ENCODE data around the gene MREG. TPM values are rescaled to one million over a fixed set of nuclear protein-coding genes. Genes with fewer than 3 reads are reported as not detected.
"Not testable (repeated sequence)": the region's sequence is repeated elsewhere in the genome, so short reads cannot be mapped to it uniquely, and the experiment has no call there.

The MREG gene
- total RNA-seq, 2 donors from 2014 or later, result 1.1 to 1.3 TPM

DNA sequence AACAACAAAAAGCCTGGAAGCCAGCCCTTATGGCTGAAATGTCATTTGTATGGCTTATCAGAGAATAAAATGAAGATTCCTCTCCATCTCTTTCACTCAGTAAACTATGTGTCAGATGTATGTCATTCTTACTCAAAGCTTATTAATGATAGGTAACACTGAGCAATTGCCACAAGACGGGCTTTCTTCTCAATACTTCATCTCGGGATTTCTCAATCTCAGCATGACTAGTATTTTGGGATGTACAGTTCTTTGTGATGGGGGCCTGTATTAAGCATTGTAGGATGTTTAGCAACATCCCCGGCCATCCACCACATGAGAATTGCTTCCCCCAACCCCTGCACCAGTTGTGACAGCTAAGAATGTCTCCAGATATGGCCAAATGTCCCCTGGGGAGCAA is 80.2 kb downstream of the MREG start:
- DNase-seq, result no peak

DNA sequence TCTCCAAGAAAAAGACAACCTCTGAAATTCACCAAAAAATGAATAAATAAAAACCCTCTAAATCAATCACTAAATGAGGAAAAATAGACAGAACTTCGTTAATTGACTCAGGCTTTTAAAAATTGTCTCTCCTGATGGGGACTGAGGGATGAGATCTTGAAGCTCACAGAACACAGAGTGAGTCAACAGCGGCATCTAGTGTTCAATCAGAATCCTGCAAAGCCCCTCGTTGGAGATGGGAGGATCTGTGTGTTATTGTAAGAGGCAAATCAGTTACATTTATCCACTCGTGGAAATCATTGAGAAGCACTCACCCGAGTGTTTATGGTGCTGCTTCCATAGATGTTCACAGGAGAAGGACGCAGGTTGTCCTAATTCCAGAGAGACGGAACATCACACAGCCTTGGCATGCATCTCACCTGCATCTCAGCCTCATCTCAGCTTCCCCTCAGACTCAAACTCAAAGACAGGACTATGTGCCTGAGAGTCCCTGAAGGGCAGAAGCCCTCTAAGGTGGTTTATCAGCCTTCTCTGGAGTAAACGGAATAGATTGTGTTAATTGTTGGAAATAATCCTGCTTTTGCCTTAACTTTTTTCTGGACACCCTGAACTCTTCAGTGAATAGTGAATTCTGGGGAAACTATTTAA is 82.0 kb downstream of the MREG start:
- DNase-seq, result peak; percentile 48
- intact Hi-C loops (cut with DNase I), result no loop called here
- ATAC-seq, result peak; percentile 87 to 88

More for the DNA sequence above, 80.2 kb downstream of the MREG start:
- intact Hi-C loops (cut with DNase I), result no loop called here
- ATAC-seq, result no peak

DNA sequence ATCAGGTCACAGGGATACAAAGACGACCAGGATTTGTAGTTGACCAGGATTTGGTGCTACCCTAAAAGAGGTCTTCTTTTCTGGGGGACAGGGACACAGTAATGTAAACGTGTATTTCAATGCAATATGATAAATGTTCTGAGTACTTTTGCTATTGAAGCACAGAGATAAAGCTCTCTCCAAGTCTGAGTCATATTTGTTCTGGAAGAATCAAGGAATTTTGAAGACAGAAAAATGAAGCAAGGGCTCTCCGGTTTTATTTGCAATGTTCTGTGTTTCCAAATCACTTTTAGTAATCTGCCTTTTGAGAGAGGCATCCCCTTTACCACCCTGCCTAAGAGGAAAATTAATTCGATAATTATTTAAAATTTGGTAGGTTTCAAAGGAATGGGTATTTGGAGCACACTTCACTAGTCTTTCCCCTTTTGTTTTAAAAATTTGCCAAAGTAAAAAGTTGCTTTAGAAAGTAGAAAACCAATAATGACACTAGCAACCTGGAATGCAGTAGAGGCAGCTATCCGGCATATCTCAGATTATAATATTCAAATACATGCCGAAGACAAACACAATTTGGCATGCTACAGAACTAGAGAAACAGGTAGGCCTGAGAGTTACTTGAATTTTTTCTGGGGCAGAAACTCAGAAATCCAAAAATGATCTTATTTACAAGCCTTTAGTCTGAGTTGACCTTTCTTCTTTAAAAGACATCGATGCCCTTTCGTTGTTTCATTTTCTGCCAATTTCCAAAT is 82.7 kb downstream of the MREG start:
- DNase-seq (no peak), ATAC-seq (peak in 1 of 2 donors; percentile 61)
- intact Hi-C loops (cut with DNase I), result no loop called here

DNA sequence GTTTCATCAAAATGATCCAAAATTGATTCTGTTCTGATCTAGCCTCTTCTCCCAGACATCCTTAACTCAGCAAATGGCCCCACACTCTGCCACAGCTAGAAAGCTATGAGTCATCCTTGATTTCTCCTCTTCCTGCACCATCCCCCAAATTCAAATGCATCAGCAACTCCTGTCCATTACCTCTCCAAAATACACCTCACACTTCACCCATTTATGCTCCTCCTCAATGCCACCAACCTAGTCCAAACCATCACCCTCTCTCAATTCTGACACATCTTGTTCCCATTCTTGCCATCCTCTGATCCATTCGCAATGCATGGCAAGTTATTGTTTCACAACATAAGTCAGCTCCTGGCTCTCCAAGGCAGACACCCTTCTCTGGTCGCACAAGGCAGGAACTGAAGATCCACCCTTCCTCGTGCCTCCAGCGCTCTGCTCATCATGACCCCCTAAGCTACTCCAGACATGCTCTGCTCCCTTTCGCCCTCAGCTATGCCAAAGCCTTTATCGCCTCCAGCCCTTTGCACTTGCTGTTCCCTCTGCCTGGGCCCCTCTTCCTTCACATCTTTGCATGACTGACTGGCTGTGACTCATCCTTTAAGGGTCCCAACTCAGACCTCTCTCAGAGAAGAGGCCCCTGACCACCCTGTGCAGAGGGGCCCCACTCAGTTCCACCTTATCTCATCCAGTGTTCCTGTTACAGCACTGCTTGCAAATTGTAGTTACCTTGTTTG is 83.6 kb downstream of the MREG start:
- ATAC-seq (peak in 1 of 2 donors; percentile 33), DNase-seq (no peak)
- intact Hi-C loops (cut with DNase I), result no loop called here

DNA sequence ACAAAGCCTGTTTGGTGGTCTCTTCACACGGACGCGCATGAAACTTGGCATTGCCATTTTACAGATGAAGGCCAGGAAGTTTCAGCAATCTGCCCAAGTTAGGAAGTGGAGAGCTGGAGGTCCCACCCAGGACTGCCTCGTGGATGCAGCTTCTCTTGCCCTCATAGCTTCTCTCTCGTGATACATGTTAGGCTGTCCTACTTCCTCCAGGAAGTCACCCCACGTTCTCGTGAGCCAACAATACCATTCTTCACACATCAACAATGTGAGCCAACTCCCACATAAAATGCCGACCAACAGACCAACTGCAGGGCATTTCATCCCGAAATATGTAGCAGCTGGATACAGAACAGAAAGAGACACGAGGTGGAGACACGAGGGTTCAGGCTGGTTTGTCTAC is 85.3 kb downstream of the MREG start:
- DNase-seq, result no peak
- intact Hi-C loops (cut with DNase I), result no loop called here
- ATAC-seq, result no peak

DNA sequence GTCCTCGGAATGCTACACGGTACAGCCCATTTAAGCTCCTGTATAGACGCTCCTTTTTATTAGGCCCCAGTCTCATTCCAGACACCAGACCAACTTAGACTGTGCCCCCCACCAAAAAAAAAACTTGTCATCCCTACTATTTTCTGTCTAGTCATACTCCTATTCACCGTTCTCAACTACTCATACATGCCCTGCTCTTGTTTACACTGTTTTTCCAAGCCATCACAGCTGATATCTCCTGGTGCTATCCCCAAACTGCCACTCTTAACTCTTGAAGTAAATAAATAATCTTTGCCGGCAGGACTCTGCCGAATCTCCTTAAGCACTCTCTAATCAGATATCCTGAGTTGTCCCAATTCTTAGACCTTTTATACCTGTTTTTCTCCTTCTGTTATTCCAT is 86.4 kb downstream of the MREG start:
- ATAC-seq; DNase-seq; intact Hi-C loops (cut with DNase I): not testable (repeated sequence)

DNA sequence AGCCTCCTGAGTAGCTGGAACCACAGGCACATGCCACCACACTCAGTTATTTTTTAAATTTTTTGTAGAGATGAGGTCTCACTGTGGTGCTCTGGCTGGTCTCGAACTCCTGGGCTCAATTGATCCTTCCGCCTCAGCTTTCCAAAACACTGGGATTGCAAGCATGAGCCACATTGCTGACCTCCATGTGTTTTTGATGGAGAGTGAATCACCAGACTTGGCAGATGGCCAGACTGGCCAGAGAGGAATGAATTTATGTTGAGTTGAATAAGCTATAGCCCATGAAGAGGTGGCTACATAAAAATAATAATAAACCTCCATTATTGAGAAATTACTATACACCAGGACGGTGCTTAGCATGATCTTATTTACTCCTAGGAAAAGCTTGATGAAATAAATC is 91.5 kb downstream of the MREG start:
- ATAC-seq (no peak), DNase-seq (peak; percentile 39)
- intact Hi-C loops (cut with DNase I), result no loop called here

DNA sequence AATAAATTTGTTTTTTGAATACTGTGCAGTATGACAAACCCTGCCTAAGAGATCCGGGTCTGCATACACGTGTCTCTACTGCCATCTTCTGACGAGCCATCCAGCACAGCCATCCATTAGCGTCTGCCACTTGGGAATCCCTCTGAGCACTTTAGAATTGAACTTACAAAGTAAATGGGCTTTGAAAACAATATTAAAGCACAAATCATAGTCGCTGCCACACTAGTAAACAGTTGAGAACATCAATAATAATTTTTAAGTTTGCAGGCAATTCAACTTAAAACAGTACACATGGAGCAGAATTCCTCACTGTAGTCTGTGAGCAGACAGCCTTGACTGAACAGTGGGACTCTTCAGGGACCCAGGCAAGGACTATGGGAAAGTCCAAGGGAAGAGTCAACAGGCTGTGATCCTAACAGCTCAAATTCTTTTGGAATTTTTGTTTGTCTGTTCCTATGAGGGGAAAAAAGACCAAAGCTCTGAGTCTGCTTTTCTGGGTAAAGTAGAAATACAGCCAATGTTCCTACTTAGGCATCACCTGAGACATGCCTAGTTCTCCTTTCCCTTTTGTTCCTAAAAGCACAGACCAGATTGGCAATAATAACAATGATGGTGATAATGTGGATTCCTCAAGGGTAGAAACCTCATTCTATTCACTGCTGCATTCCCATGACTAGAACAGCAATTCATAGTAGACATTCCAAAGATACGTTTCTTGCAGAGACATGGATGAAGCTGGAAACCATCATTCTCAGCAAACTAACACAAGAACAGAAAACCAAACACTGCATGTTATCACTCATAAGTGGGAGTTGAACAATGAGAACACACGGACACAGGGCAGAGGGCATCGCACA is 92.9 kb downstream of the MREG start:
- peak; percentile 89 to 95 for ATAC-seq
- peak; percentile 72 for DNase-seq
- intact Hi-C loops (cut with DNase I), result no loop called here

DNA sequence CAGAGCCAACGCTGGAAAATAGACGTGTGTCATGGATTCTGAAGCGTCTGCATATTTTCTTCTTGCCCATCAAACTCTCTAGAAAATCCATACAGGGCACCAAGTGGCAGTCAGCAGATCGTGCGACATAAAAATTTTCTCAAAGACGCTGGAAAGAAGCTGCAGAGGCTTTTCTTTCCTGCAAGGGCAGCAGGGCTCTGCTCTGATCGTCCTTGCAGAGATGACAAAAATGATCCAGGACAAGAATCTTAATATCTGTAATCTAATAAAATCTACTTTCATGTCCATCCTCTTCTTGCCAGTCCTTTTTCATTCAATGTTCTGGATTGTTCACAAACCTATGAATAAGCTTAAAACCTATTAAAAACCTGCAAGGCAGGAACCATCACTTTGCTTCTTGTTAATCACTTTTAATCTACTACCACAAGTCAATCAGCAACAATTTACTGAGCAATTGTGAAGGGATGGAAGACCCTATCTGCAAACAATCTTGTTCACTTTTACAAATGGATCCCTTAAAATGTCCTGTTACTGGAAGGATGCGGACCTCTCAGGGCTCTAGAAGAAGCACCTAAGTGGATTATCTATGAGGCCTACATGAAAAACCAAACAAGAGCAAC is 93.6 kb downstream of the MREG start:
- ATAC-seq (peak in 1 of 2 donors; percentile 15), DNase-seq (no peak)
- intact Hi-C loops (cut with DNase I), result loop anchor here in 1 of 2 donors (2.0 kb wide), 1 partner anchor 463 kb away; no protein-coding TSS in a partner anchor

DNA sequence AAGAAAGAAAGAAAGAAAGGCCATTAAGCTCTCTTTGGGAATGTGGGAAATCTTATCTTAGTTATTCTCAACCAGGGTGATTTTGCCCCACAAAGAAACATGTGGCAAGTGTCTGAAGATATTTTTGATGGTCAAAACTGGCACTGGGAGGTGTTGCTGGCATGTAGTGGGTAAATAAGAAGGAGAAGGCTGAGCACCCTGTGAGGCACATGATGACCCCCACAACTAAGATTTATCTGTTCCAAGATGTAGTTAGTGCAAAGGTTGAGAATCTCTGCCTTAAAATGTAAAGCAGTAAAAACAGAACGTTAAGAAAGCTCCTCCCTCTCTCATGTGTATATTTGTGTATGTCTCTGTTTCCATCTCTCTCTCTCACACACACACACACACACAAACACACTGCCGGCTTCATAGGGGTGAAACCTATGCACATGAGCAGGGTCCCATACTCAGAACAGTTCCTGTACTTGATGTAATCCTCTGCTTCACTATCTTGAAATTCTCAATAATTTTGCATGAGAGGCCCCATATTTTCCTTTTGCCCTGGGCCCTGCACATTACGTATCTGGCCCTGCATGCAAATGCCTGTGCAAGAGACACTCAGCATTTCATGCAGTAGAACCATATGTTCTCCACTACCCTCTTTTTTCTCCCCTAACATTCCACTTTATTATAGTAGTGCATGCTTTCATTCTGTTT is 94.3 kb downstream of the MREG start:
- intact Hi-C loops (cut with DNase I), result loop anchor here in 1 of 2 donors (2.0 kb wide), 1 partner anchor 462 kb away; no protein-coding TSS in a partner anchor
- ATAC-seq, result no peak
- no peak for DNase-seq

DNA sequence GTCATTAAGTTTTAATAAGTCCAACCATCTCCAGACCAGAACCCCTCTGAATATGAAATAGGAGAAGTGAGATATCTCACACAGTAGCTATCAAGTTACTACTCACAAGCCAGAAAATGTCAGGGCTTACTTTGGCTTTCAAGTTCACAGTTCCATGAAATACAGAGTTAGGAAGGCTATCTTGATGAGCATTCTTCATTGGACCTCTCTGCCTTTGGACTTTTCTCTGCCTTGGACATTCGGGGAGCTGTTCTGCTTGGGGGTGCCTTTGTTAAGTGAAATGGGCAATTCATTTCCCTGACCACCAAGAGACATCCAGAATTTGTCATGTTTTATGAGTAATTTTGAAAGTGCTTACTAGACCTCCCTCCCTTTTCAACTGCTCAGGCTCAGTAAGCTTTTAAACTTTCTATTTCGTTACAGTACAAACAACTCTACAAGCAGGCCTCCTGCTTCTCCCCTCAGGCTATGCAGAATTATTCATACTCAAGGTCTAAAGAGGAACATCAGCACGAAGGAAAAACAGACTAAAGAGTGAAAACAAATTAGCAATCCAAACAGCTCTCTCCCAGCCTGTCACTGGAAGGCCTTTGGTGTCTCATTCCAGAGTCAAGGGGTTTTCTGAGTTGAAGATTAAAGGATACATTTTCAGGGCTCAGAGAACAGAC is 95.3 kb downstream of the MREG start:
- intact Hi-C loops (cut with DNase I), result loop anchor here in 1 of 2 donors (2.0 kb wide), 1 partner anchor 461 kb away; no protein-coding TSS in a partner anchor
- DNase-seq (no peak), ATAC-seq (no peak)

DNA sequence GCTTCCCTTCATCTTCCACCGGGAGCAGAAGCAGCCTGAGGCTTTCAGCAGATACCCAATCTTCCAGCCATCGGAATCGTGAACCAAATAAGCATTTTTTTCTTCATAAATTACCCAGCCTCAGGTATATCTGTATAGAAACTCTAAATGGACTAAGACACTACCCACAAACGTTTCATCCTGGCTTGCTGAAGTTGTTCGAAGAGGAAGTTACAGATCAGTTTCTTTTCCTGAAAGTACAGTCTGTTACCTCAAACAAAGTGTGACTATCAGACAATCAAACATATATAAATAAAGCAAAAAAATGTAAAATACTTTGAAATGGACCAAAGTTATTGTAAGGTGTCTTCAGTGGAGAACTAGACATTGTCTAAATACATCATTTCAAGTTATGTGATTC is 97.9 kb downstream of the MREG start:
- intact Hi-C loops (cut with DNase I), result no loop called here

DNA sequence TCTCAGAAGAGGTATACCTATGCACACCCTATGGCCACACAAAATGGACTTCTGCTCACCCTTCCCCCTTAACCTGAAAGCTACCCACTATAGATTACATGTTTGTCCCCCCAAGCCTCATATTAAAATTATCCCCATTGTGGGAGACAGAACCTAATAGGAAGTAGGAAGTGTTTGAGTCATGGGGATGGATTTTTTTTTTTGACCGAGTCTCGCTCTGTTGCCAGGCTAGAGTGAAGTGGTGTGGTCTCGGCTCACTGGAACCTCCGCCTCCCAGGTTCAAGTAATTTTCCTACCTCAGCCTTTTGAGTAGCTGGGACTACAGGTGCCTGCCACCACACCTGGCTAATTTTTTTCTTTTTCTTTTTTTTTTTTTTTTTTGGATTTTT is 98.6 kb downstream of the MREG start:
- ATAC-seq, result no peak
- intact Hi-C loops (cut with DNase I), result no loop called here
- no peak for DNase-seq

More for the DNA sequence above, 97.9 kb downstream of the MREG start:
- ATAC-seq, result no peak
- no peak for DNase-seq

DNA sequence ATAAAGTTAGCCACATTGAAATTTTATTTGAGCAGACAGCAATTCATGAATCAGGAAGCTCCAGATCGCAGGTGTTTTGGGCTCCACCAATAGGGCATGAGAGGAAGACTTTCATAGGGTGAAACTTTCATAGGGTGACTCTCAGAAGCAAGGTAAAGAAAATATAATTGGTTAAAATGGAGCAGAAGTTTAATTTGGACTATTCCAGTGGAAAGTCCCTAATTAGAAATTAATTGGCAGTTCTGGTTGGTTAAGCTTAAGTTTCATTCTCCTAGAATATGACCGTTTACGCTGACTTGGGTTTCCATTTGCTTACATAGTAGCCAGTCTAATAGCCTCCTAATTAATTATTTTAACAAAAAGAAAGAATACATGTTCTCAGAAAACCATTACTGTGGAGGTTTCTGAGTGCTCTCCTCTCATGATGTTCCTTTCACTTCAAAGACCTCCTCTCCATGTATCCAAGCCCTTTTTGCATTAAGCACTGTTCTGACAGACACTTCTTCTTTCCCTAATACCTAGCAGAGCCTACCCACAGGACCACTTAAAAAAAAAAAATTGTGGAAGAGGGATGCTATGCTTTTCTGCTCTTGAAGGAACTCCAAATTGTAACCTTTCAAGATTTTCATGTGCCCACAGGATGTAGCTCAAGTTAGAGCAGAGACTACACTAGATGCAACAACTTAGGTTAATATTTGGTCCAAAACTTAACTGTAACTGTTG is 99.1 kb downstream of the MREG start:
- DNase-seq, result no peak

DNA sequence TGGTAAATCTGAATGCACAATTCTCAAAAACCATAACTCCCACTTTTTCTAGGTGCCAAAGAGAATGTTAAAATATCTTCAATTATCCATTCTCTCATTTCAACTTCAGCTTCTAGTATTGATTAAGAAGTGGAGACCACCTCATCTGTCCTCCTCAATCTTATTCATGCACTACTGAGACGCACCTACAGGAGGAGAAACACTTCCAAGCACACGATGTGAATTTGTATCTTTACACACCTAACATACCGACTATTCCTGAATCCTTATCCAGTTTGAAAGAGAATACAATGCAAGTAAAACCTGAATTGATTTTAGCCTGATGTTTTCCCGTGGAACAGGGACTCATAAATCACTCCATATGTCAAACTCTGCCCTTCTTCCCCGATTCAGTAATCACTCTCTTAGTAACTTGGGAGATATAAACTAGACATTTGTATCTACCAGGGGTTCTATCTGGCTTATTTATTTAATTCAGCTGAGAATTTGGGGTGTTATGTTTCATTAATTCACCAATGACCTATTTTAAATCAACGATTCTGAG is 101.0 kb downstream of the MREG start:
- intact Hi-C loops (cut with DNase I), result no loop called here
- no peak for DNase-seq
- ATAC-seq, result no peak

More for the DNA sequence above, 99.1 kb downstream of the MREG start:
- intact Hi-C loops (cut with DNase I), result no loop called here
- ATAC-seq, result no peak

DNA sequence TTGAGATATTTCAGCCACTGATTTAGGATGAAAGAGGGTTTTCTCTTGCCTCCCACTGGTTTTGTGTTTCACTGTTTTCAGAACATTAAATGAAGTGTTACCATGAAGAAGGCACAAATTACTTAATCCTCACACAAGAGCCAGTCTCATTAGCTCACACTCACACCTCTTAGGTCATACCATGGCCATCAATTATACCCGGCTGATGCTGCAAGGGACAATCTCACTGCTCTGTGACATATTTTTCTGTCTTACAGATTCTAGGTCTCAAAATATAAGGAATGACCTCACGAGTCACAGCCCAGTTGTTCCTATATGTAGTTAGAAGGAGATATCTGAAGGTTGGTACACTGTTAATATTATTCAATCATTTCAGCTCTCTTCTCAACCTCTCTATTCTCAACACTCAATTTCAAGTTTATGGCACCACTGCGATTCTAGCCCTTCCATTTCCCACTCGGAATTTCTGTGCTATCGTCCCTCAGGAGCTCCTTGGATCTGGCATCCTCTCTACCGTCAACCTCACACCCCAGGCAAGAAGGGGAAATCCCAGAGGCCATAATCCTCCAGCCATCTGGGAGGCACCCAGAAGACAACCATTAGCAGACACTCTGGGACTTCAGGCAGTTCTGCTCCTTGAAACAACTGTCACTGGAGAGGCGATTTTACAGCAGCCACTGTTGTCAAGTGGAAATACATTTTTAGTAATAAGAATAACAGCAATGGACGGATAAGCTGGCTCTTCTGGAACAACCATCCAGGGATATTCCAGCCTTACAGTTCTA is 101.9 kb downstream of the MREG start:
- DNase-seq (no peak), ATAC-seq (no peak)
- intact Hi-C loops (cut with DNase I), result no loop called here

Data from left cardiac atrium (tissue), 4 donors.